SK-N-SH (cell line): ENCODE data around the gene YIPF5. TPM values are rescaled to one million over a fixed set of nuclear protein-coding genes. Genes with fewer than 3 reads are reported as not detected.

Experiments used
- CTCF ChIA-PET: fragments of 300-600, 350-600 bp; formaldehyde crosslinking; extraction: SDS; loops from one replicate; lab custom pipeline; 2021; lab: Yijun Ruan, JAX
- POLR2A ChIA-PET: fragments of 350-600 bp; sonication (Branson Sonifier 250); formaldehyde crosslinking; extraction: SDS; loops from one replicate; lab custom pipeline; 2020; ENCODE audit warnings: antibody characterized with exemption, inconsistent platforms; lab: Yijun Ruan, JAX
- DNase-seq: peaks from one replicate; pipeline ENCODE4 v3.0.0; 2012
- H2AFZ ChIP-seq: fragments of 200-600 bp; sonication (generic); 2 replicates; pipeline ENCODE4 v1.8.1; 2016; ENCODE audit warnings: antibody characterized with exemption, mild to moderate bottlenecking, low read depth
- H3F3A ChIP-seq: fragments of 200-600 bp; sonication (generic); replicated peaks from 2 replicates; pipeline ENCODE3; 2016; ENCODE audit warnings: antibody characterized with exemption, mild to moderate bottlenecking; ENCODE audit not compliant: insufficient read depth
- H3K27ac ChIP-seq, 2 experiments: fragments of 200-500 bp in 1 of 2; fragments of 200-600 bp in 1 of 2; sonication (Bioruptor generic) in 1 of 2; sonication (generic), shearing (Covaris generic) in 1 of 2; 2 replicates each; pipeline versions ENCODE4 v1.5.1 to v1.6.1; 2014 to 2016; ENCODE audit warnings: low read depth in 2 of 2, inconsistent platforms in 1 of 2, low read length in 1 of 2, mild to moderate bottlenecking in 1 of 2, mixed read lengths in 1 of 2
- H3K27me3 ChIP-seq: fragments of 200-600 bp; sonication (generic), shearing (Covaris generic); 2 replicates; pipeline ENCODE4 v1.6.1; 2016; ENCODE audit warnings: mixed run types; ENCODE audit not compliant: insufficient read depth
- H3K36me3 ChIP-seq, 2 experiments: fragments of 200-500 bp in 1 of 2; fragments of 200-600 bp in 1 of 2; sonication (Bioruptor generic) in 1 of 2; sonication (generic) in 1 of 2; replicated peaks in 1 of 2; 2 replicates each; pipeline versions ENCODE3 to v1.5.1; 2014 to 2016; ENCODE audit warnings: low read length in 1 of 2, mild to moderate bottlenecking in 1 of 2; ENCODE audit not compliant: insufficient read depth in 2 of 2, control insufficient read depth in 1 of 2
- H3K4me1 ChIP-seq, 2 experiments: fragments of 200-500 bp in 1 of 2; fragments of 200-600 bp in 1 of 2; sonication (Bioruptor generic) in 1 of 2; sonication (generic), shearing (Covaris generic) in 1 of 2; 2 replicates each; pipeline versions ENCODE4 v1.5.1 to v1.6.1; 2014 to 2016; ENCODE audit warnings: low read depth in 1 of 2, low read length in 1 of 2, mixed run types in 1 of 2; ENCODE audit not compliant: insufficient read depth in 2 of 2, control insufficient read depth in 1 of 2
- H3K4me2 ChIP-seq: fragments of 200-600 bp; sonication (generic), shearing (Covaris generic); 2 replicates; pipeline ENCODE4 v1.6.1; 2017; ENCODE audit warnings: mixed run types
- H3K4me3 ChIP-seq, 2 experiments: fragments of 200-500 bp in 1 of 2; fragments of 200-600 bp in 1 of 2; sonication (Bioruptor generic) in 1 of 2; sonication (generic), shearing (Covaris generic) in 1 of 2; 2 replicates each; pipeline versions ENCODE4 v1.5.1 to v1.8.1; 2014 to 2016; ENCODE audit warnings: low read depth in 2 of 2, inconsistent platforms in 1 of 2, low read length in 1 of 2, mild to moderate bottlenecking in 1 of 2, mixed read lengths in 1 of 2, moderate library complexity in 1 of 2
- H3K79me2 ChIP-seq: fragments of 200-600 bp; sonication (generic); 2 replicates; pipeline ENCODE4 v1.8.1; 2017; ENCODE audit warnings: mild to moderate bottlenecking; ENCODE audit not compliant: insufficient read depth
- H3K9ac ChIP-seq: fragments of 200-600 bp; sonication (generic); 2 replicates; pipeline ENCODE4 v1.6.1; 2017; ENCODE audit warnings: mixed run types
- H3K9me2 ChIP-seq: fragments of 200-600 bp; sonication (generic); 2 replicates; pipeline ENCODE4 v1.6.1; 2017; ENCODE audit warnings: mixed run types
- H3K9me3 ChIP-seq: fragments of 200-600 bp; sonication (generic); 2 replicates; pipeline ENCODE4 v1.6.1; 2017; ENCODE audit warnings: mixed run types, mild to moderate bottlenecking, moderate library complexity
- H4K20me1 ChIP-seq: fragments of 200-600 bp; sonication (generic); 2 replicates; pipeline ENCODE4 v1.6.1; 2017; ENCODE audit warnings: mild to moderate bottlenecking, mixed run types; ENCODE audit not compliant: insufficient read depth
- FOSL2 ChIP-seq: IDR thresholded peaks from 2 replicates; pipeline ENCODE4 v1.4.0; 2012; ENCODE audit warnings: low read depth, mild to moderate bottlenecking, moderate library complexity, borderline replicate concordance
- GATA2 ChIP-seq: sonication (generic); formaldehyde crosslinking; IDR thresholded peaks from 2 replicates; pipeline ENCODE4 v1.5.0; 2020; ENCODE audit warnings: mild to moderate bottlenecking, missing genetic modification reagents
- TCF12 ChIP-seq: IDR thresholded peaks from 2 replicates; pipeline ENCODE4 v1.4.0; 2012
- WGBS: methylation state at CpG from one replicate; pipeline ENCODE4 v1.1.6; 2017; ENCODE audit warnings: low lambda C conversion rate; 5-methylcytosine and 5-hydroxymethylcytosine counted together
- polyA plus RNA-seq, 3 experiments: library from polyadenylated mRNA; depleted of rRNA; stranded (reverse); fragments of >200 nt; gene quantifications; 2 replicates each; pipeline ENCODE4 v1.2.3, GENCODE V29; 2012
- TF ChIP-seq, protein P1 (sequence below): IDR thresholded peaks from 2 replicates; pipeline ENCODE4; 2012
- TF ChIP-seq, protein P2 (sequence below): IDR thresholded peaks from 2 replicates; pipeline ENCODE4 v1.6.1; 2012; ENCODE audit warnings: mild to moderate bottlenecking, low read depth, low read length, moderate library complexity
- TF ChIP-seq, protein P3 (sequence below): IDR thresholded peaks from 2 replicates; pipeline ENCODE4 v1.4.0; 2012; ENCODE audit warnings: low read depth, borderline replicate concordance

Gene YIPF5
- polyA plus RNA-seq, 1 of the 3 experiments (the other 2 are of a cell fraction), result 36.2 TPM

DNA sequence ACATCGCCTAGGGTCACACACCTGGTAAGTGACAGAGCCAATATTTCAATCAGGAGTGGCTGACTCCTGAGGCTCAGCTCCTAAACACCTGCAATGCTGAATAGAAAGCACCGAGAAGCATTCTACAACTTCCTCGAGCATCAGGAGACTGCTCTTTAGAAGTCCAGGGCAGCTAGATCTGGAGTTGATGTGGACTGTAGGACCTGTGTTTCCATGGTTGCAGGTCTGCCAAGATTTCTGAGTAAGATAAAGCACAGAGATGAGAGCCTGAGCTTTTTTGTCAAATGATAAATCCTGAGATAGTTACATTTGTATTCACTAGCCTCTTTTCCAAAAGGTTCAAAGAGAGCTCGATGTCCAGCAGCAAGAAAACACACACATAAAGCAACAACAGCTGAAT, 43.8 kb downstream of the YIPF5 start:
- no peaks in the 10 kb centered on the region for H4K20me1 ChIP-seq
- H3K27me3 ChIP-seq, result no peaks in the 10 kb centered on the region
- H3K4me2 ChIP-seq, result no peak overlapping the region
- H2AFZ ChIP-seq, result no peak overlapping the region
- TF ChIP-seq, protein P1, sequence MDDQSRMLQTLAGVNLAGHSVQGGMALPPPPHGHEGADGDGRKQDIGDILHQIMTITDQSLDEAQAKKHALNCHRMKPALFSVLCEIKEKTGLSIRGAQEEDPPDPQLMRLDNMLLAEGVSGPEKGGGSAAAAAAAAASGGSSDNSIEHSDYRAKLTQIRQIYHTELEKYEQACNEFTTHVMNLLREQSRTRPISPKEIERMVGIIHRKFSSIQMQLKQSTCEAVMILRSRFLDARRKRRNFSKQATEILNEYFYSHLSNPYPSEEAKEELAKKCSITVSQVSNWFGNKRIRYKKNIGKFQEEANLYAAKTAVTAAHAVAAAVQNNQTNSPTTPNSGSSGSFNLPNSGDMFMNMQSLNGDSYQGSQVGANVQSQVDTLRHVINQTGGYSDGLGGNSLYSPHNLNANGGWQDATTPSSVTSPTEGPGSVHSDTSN, result no peak
- TF ChIP-seq GATA2 (CRISPR knock-in tag), result peak; percentile 34; the same call in 1 of the 2 replicates
- WGBS, result 49% methylated on average over 3 of the region's 4 CpGs
- CTCF ChIA-PET, result interaction anchor here (0.9 to 2.5 kb wide), 3 partner anchors 14 to 723 kb away, joined by 3 to 7 read pairs (median 4); partner anchors contain the start of gene NR3C1
- H3K9me3 ChIP-seq, result no peaks in the 10 kb centered on the region
- H3K9me2 ChIP-seq, result no peaks in the 10 kb centered on the region
- no peak overlapping the region for H3K9ac ChIP-seq
- H3K79me2 ChIP-seq, result no peaks in the 10 kb centered on the region
- POLR2A ChIA-PET, result no interaction called here
- H3K27ac ChIP-seq, result no peak overlapping the region
- H3K4me1 ChIP-seq, result peaks cover 4 to 9% of the 10 kb centered on the region in 2 experiments; a peak in 3 of 4 replicates
- H3K36me3 ChIP-seq, result no peaks in the 10 kb centered on the region
- no peak for DNase-seq
- H3K4me3 ChIP-seq, result no peak overlapping the region
- peaks cover 5% of the 10 kb centered on the region for H3F3A ChIP-seq

DNA sequence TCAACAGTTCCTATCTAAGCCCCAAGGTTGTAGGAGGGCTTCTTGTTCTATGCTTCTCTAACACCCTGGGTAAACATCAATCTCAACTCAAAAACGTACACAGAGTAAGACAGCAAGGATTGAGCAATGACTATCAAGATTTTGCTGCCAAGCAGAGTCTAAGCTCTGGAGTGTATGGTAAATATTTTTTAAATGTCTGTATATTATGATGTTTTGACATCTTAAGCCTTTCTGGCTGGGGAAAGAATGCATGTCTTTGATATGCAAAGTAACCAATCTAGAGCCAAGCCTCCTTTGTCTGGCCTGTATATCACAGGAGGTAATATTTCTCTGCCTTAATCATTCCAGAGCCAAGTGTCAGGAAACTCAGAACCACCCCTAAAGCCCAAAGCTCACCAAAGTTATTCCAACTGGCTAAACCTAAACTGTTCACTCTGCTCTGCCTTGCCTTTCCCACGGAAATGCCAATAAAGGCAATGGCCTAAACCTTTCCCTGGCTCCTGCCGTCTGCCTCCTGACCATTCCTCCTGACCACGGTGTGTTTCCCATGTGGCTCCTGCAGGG, 45.2 kb downstream of the YIPF5 start:
- H3K9ac ChIP-seq, result no peak overlapping the region
- WGBS, result 84% methylated on average over 4 of the region's 4 CpGs

More for the DNA sequence above, 45.2 kb downstream of the YIPF5 start:
- H3K4me1 ChIP-seq, result peaks cover 4 to 9% of the 10 kb centered on the region in 2 experiments; a peak in 3 of 4 replicates
- ChIA-PET CTCF (no interaction called here), POLR2A (no interaction called here)
- no peak overlapping the region for H3K27ac ChIP-seq
- H3K79me2 ChIP-seq, result no peaks in the 10 kb centered on the region
- H3K4me3 ChIP-seq, result no peak overlapping the region
- no peaks in the 10 kb centered on the region for H3K27me3 ChIP-seq
- no peak overlapping the region for H2AFZ ChIP-seq
- no peaks in the 10 kb centered on the region for H3K9me3 ChIP-seq
- H3F3A ChIP-seq, result peaks cover 5% of the 10 kb centered on the region
- TF ChIP-seq, protein P2, sequence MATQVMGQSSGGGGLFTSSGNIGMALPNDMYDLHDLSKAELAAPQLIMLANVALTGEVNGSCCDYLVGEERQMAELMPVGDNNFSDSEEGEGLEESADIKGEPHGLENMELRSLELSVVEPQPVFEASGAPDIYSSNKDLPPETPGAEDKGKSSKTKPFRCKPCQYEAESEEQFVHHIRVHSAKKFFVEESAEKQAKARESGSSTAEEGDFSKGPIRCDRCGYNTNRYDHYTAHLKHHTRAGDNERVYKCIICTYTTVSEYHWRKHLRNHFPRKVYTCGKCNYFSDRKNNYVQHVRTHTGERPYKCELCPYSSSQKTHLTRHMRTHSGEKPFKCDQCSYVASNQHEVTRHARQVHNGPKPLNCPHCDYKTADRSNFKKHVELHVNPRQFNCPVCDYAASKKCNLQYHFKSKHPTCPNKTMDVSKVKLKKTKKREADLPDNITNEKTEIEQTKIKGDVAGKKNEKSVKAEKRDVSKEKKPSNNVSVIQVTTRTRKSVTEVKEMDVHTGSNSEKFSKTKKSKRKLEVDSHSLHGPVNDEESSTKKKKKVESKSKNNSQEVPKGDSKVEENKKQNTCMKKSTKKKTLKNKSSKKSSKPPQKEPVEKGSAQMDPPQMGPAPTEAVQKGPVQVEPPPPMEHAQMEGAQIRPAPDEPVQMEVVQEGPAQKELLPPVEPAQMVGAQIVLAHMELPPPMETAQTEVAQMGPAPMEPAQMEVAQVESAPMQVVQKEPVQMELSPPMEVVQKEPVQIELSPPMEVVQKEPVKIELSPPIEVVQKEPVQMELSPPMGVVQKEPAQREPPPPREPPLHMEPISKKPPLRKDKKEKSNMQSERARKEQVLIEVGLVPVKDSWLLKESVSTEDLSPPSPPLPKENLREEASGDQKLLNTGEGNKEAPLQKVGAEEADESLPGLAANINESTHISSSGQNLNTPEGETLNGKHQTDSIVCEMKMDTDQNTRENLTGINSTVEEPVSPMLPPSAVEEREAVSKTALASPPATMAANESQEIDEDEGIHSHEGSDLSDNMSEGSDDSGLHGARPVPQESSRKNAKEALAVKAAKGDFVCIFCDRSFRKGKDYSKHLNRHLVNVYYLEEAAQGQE, result no peak
- TF ChIP-seq, protein P3, sequence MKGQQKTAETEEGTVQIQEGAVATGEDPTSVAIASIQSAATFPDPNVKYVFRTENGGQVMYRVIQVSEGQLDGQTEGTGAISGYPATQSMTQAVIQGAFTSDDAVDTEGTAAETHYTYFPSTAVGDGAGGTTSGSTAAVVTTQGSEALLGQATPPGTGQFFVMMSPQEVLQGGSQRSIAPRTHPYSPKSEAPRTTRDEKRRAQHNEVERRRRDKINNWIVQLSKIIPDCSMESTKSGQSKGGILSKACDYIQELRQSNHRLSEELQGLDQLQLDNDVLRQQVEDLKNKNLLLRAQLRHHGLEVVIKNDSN, result no peak
- TF ChIP-seq TCF12 (no peak), FOSL2 (no peak)
- TF ChIP-seq, protein P1, result no peak
- no peaks in the 10 kb centered on the region for H3K9me2 ChIP-seq
- no peaks in the 10 kb centered on the region for H3K36me3 ChIP-seq
- DNase-seq, result no peak
- H3K4me2 ChIP-seq, result no peak overlapping the region
- no peaks in the 10 kb centered on the region for H4K20me1 ChIP-seq
